Measurements from ENCODE around the gene HS6ST2. TPM values are rescaled to one million over a fixed set of nuclear protein-coding genes. Genes with fewer than 3 reads are reported as not detected.

The HS6ST2 gene
- total RNA-seq, 1 donor from 2014 or later, result 14.8 TPM

DNA sequence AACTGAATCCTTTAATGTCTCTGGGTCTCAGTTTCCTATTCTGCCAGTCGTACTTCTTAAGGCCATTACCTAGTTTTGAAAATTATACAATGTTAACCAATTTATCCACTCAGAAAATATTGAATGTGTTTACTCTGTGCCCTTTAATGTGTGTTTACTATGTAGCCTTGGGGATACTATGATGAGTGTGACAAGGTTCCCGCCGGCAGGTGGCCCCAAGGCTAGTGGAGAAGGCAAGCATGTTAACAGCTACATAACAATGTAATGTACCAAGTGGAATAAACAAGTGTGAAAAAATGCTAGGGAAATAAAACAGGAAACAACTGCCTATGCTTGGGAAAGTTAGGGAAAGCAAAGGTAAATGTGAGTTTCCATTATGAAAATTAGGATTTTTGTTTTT lies 282.3 kb downstream of the HS6ST2 start:
- Mint-ChIP-seq H3K4me1 (ENCODE audit: low read depth) (peaks cover 34% of the 10 kb centered on the region), H3K4me3 (ENCODE audit: low read depth) (no peak overlapping the region), H3K9me3 (ENCODE audit: low read depth) (peaks cover 14% of the 10 kb centered on the region), H3K27ac (no peak overlapping the region), H3K27me3 (peaks cover 4% of the 10 kb centered on the region), H3K36me3 (ENCODE audit: insufficient read depth) (peaks cover 10% of the 10 kb centered on the region)
- peak; percentile 27 for TF ChIP-seq CTCF (IDR thresholded peaks at IDR 0.05; ENCODE audit: unreplicated experiment)
- DNase-seq (ENCODE audit: low spot score, unreplicated experiment), result no peak

DNA sequence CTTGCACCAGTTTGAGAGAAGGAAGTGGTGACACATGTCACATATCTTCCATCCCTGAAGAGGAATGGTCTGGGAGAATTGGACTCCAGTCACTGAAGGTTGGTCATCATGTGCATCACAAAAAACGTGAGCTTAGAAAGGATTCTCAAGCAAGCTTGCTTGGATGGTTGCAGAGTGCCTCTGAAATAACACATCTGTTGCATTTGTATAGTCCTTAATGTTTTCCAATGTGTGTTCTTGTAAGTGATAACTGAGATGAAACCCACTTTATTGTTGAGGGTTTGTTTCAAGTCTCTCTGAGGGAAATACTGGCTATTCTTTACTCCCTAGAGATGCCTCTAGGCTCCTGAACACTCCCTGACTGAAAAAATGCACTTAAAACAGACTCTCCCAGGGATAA lies 285.1 kb downstream of the HS6ST2 start:
- no peaks in the 10 kb centered on the region for H3K36me3 Mint-ChIP-seq (ENCODE audit: insufficient read depth)
- H3K4me3 Mint-ChIP-seq (ENCODE audit: low read depth), result no peak overlapping the region
- H3K27me3 Mint-ChIP-seq, result peaks cover 4% of the 10 kb centered on the region
- H3K9me3 Mint-ChIP-seq (ENCODE audit: low read depth), result no peaks in the 10 kb centered on the region
- H3K27ac Mint-ChIP-seq, result no peak overlapping the region
- DNase-seq (ENCODE audit: low spot score, unreplicated experiment), result no peak
- no peak for TF ChIP-seq CTCF (IDR thresholded peaks at IDR 0.05; ENCODE audit: unreplicated experiment)
- peaks cover 34% of the 10 kb centered on the region for H3K4me1 Mint-ChIP-seq (ENCODE audit: low read depth)

GRCh38 chrX:132671229-132671641 lies 287.2 kb downstream of the HS6ST2 start:
- TF ChIP-seq CTCF (IDR thresholded peaks at IDR 0.05; ENCODE audit: unreplicated experiment), result no peak
- H3K4me1 Mint-ChIP-seq (ENCODE audit: low read depth), result peaks cover 25% of the 10 kb centered on the region
- H3K27me3 Mint-ChIP-seq, result peaks cover 10% of the 10 kb centered on the region
- H3K4me3 Mint-ChIP-seq (ENCODE audit: low read depth), result no peak overlapping the region
- no peaks in the 10 kb centered on the region for H3K36me3 Mint-ChIP-seq (ENCODE audit: insufficient read depth)
- H3K9me3 Mint-ChIP-seq (ENCODE audit: low read depth), result no peaks in the 10 kb centered on the region
- no peak overlapping the region for H3K27ac Mint-ChIP-seq
- DNase-seq (ENCODE audit: low spot score, unreplicated experiment), result no peak

- Mint-ChIP-seq H3K9me3 (ENCODE audit: low read depth) (no peaks in the 10 kb centered on the region), H3K36me3 (ENCODE audit: insufficient read depth) (no peaks in the 10 kb centered on the region), H3K27me3 (peaks cover 6% of the 10 kb centered on the region), H3K4me1 (ENCODE audit: low read depth) (peaks cover 24% of the 10 kb centered on the region), H3K4me3 (ENCODE audit: low read depth) (no peak overlapping the region), H3K27ac (no peak overlapping the region)
- DNase-seq (ENCODE audit: low spot score, unreplicated experiment), result no peak
- no peak for TF ChIP-seq CTCF (IDR thresholded peaks at IDR 0.05; ENCODE audit: unreplicated experiment)
These were observed 289.3 kb downstream of the HS6ST2 start for GRCh38 chrX:132669142-132669541.

DNA sequence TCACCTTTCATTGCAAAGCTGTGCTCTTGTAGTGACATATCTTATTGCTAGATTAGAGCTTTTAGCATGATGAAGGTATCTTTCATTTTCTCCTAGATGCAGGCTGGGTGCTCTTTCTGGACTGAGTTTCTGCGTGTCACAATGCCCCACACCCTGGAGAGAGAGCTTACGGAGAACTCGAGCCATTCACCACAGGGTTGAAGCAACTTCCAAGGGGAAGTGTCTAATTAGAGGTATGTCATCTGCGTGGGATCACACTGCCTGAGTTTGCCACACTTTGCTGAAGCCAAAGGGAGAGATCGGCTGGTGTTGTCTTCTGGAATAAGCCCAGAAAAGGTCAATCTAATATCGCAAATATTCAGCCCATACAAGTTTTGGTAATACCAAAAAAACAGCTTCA lies 290.3 kb downstream of the HS6ST2 start:
- Mint-ChIP-seq H3K27ac (no peak overlapping the region), H3K27me3 (peaks cover 6% of the 10 kb centered on the region), H3K4me3 (ENCODE audit: low read depth) (no peak overlapping the region), H3K4me1 (ENCODE audit: low read depth) (peaks cover 18% of the 10 kb centered on the region), H3K36me3 (ENCODE audit: insufficient read depth) (no peaks in the 10 kb centered on the region), H3K9me3 (ENCODE audit: low read depth) (no peaks in the 10 kb centered on the region)
- DNase-seq (ENCODE audit: low spot score, unreplicated experiment), result no peak
- TF ChIP-seq CTCF (IDR thresholded peaks at IDR 0.05; ENCODE audit: unreplicated experiment), result no peak

Data from progenitor cell of endocrine pancreas (in vitro differentiated cells).